ENCODE data around the gene PLA2G4E.

DNA sequence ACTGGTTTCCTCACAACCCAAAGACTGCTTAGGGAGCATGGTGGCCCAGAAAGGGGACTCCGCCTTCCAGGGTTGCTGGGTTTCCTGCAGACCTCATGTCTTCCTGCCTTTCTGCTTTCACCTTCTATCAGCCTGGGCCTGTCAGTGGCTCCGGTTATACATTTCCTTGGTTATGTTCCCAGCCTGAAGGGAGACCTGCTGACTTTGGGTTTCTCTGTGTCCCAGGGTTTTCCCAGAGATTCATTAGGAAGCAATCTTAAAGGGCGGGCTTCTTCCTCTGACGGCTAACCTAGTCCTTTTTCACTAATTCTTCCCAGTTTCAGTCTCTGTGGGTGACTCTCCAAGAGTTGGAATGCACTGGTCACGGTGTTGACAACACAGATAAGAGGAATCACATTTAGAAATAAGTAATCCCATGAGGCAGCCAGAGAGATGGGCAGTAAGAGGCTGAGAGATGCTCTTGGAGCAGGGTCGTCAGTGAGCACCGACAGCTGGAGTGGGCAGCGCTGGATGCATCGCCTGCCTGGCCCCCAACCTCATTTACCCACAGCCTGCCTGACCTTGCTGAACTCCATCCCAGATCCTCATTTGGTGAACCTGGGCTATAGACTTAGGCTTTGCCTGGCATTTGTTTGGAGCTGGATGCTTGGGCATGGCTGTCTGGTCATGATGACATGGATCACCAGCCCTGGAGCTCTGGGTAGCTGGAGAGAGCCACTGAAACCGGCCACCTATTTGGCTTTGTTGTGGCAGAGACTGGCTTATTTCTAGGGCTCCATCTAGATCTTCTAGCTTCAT lies 38.5 kb downstream of the PLA2G4E start:
- no peak for TF ChIP-seq EP300 (IDR thresholded peaks at IDR 0.05)
- TF ChIP-seq, protein P1, sequence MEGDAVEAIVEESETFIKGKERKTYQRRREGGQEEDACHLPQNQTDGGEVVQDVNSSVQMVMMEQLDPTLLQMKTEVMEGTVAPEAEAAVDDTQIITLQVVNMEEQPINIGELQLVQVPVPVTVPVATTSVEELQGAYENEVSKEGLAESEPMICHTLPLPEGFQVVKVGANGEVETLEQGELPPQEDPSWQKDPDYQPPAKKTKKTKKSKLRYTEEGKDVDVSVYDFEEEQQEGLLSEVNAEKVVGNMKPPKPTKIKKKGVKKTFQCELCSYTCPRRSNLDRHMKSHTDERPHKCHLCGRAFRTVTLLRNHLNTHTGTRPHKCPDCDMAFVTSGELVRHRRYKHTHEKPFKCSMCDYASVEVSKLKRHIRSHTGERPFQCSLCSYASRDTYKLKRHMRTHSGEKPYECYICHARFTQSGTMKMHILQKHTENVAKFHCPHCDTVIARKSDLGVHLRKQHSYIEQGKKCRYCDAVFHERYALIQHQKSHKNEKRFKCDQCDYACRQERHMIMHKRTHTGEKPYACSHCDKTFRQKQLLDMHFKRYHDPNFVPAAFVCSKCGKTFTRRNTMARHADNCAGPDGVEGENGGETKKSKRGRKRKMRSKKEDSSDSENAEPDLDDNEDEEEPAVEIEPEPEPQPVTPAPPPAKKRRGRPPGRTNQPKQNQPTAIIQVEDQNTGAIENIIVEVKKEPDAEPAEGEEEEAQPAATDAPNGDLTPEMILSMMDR (IDR thresholded peaks at IDR 0.05): no peak
